GM21360 (cell line): ENCODE data around the gene RPS6KA3.
A peak's percentile ranks its signal among the peaks of the same experiment; 100 is the strongest.
"Not testable (repeated sequence)": the region's sequence is repeated elsewhere in the genome, so short reads cannot be mapped to it uniquely, and the experiment has no call there.

Source experiments
- ATAC-seq: cut with Tn5 transposase; IDR thresholded peaks from one replicate; pipeline ENCODE4 v1.9.1; 2021; ENCODE audit warnings: mild to moderate bottlenecking, moderate library complexity; ENCODE audit not compliant: unreplicated experiment

Gene RPS6KA3

GRCh38 chrX:20224814-20225487, 41.8 kb downstream of the RPS6KA3 start:
- peak; percentile 90 for ATAC-seq

- no peak for ATAC-seq
These were observed 44.8 kb downstream of the RPS6KA3 start for GRCh38 chrX:20221902-20222301.

- no peak for ATAC-seq
These were observed 47.7 kb downstream of the RPS6KA3 start for GRCh38 chrX:20218836-20219505.

- ATAC-seq: no peak
These were observed 48.8 kb downstream of the RPS6KA3 start for GRCh38 chrX:20217906-20218305.

GRCh38 chrX:20217271-20217670, 49.4 kb downstream of the RPS6KA3 start:
- no peak for ATAC-seq

GRCh38 chrX:20215565-20215964, 51.1 kb downstream of the RPS6KA3 start:
- ATAC-seq: no peak

GRCh38 chrX:20212486-20213089, 54.1 kb downstream of the RPS6KA3 start:
- ATAC-seq: peak; percentile 97

GRCh38 chrX:20211261-20211786, 55.4 kb downstream of the RPS6KA3 start:
- ATAC-seq: no peak

GRCh38 chrX:20205927-20206708, 60.6 kb downstream of the RPS6KA3 start:
- ATAC-seq: peak; percentile 97

GRCh38 chrX:20204351-20204750, 62.4 kb downstream of the RPS6KA3 start:
- no peak for ATAC-seq

- ATAC-seq: no peak
These were observed 69.0 kb downstream of the RPS6KA3 start for GRCh38 chrX:20197641-20198210.

- no peak for ATAC-seq
These were observed 77.5 kb downstream of the RPS6KA3 start for GRCh38 chrX:20189171-20189570.

- peak; percentile 52 for ATAC-seq
These were observed 84.9 kb downstream of the RPS6KA3 start for GRCh38 chrX:20181598-20182329.

GRCh38 chrX:20177093-20177492, 89.6 kb downstream of the RPS6KA3 start:
- no peak for ATAC-seq

GRCh38 chrX:20173856-20174255, 92.9 kb downstream of the RPS6KA3 start:
- no peak for ATAC-seq

GRCh38 chrX:20173313-20173712, 93.4 kb downstream of the RPS6KA3 start:
- ATAC-seq: no peak

GRCh38 chrX:20171887-20172286, 94.8 kb downstream of the RPS6KA3 start:
- ATAC-seq: no peak

- not testable (repeated sequence) for ATAC-seq
These were observed 104.2 kb downstream of the RPS6KA3 start for GRCh38 chrX:20162516-20162915.

- ATAC-seq: no peak
These were observed 106.8 kb downstream of the RPS6KA3 start for GRCh38 chrX:20159797-20160385.

GRCh38 chrX:20151689-20152088, 115.0 kb downstream of the RPS6KA3 start:
- ATAC-seq: no peak
